ENCODE data around the gene CTSD. TPM values are rescaled to one million over a fixed set of nuclear protein-coding genes. Genes with fewer than 3 reads are reported as not detected.

The CTSD gene
- total and polyA plus RNA-seq, 2 of the 8 experiments (the other 6 are each of a cell fraction or from before 2014, with no cell fraction given), result 169 to 173 TPM

GRCh38 chr11:1776944-1777715 lies 13.4 kb upstream of the CTSD start (continued):
- TF ChIP-seq CHD7 (IDR thresholded peaks at IDR 0.05; ENCODE audit: insufficient replicate concordance, low read length), result no peak
- no peak for TF ChIP-seq MAFK (IDR thresholded peaks at IDR 0.05; ENCODE audit: low read depth, low read length)
